Esophagus (tissue), 2 donors: ENCODE results near the gene CNNM1. TPM values are rescaled to one million over a fixed set of nuclear protein-coding genes. Genes with fewer than 3 reads are reported as not detected.

Source experiments
- H3K27ac ChIP-seq, 2 donors: one replicate each; pipeline ENCODE4 v1.5.1; 2013; ENCODE audit warnings: low read depth in 2 of 2, mild to moderate bottlenecking in 2 of 2, inconsistent platforms in 1 of 2, low read length in 1 of 2, moderate library complexity in 1 of 2
- H3K27me3 ChIP-seq, 2 donors: one replicate each; pipeline ENCODE4 v1.6.1; 2013; ENCODE audit warnings: low read length in 2 of 2, control low read depth in 1 of 2, mild to moderate bottlenecking in 1 of 2; ENCODE audit not compliant: insufficient read depth in 2 of 2, control insufficient read depth in 1 of 2
- H3K36me3 ChIP-seq, 2 donors: one replicate each; pipeline ENCODE4 v1.6.1; 2013; ENCODE audit warnings: low read length in 1 of 2; ENCODE audit not compliant: control insufficient read depth in 2 of 2, insufficient read depth in 2 of 2
- H3K4me1 ChIP-seq, 2 donors: one replicate each; pipeline ENCODE4 v1.6.1; 2013; ENCODE audit warnings: low read length in 1 of 2; ENCODE audit not compliant: control insufficient read depth in 2 of 2, insufficient read depth in 2 of 2
- H3K4me3 ChIP-seq, 2 donors: one replicate each; pipeline ENCODE4 v1.5.1; 2013; ENCODE audit warnings: low read length in 2 of 2, mild to moderate bottlenecking in 2 of 2, low read depth in 1 of 2, moderate library complexity in 1 of 2
- H3K9me3 ChIP-seq, 2 donors: one replicate each; pipeline ENCODE4 v1.6.1; 2013; ENCODE audit warnings: mild to moderate bottlenecking in 2 of 2, low read depth in 1 of 2, low read length in 1 of 2, moderate library complexity in 1 of 2; ENCODE audit not compliant: control insufficient read depth in 2 of 2, insufficient read depth in 1 of 2
- WGBS, 2 donors: extraction: QIAGEN DNeasy Blood & Tissue Kit; methylation state at CpG; one replicate each; pipeline ENCODE4 v1.1.7; 2013; 5-methylcytosine and 5-hydroxymethylcytosine counted together
- polyA plus RNA-seq, 2 donors: library from polyadenylated mRNA; stranded (reverse); fragments of 200-250 nt; gene quantifications; one replicate each; pipeline ENCODE4 v1.2.3, GENCODE V29; 2013
- donor health status: healthy with polysubstance abuse.
- donor health status: Bipolar disorder and iron deficiency.

The CNNM1 gene
- polyA plus RNA-seq = under 1 TPM; 0.61 to 0.81 TPM

- WGBS, 2 donors = 1 to 2% methylated on average over 24 of the region's 24 CpGs
- peaks cover 6 to 17% of the 10 kb centered on the region in 2 donors for H3K4me1 ChIP-seq
Measured at GRCh38 chr10:99329304-99329553, at the start of gene CNNM1. Gene CNNM1 (plus strand): TSS chr10:99329356. CDS start chr10:99329388, 32 bp downstream.

GRCh38 chr10:99279626-99280111, 49.5 kb upstream of the CNNM1 start:
- Histone ChIP-seq H3K27me3 (no peaks in the 10 kb centered on the region), H3K36me3 (no peaks in the 10 kb centered on the region), H3K27ac (no peak overlapping the region), H3K4me1 (no peaks in the 10 kb centered on the region), H3K4me3 (no peak overlapping the region), H3K9me3 (no peaks in the 10 kb centered on the region)
- 18 to 22% methylated on average over 1 of the region's 1 CpG for WGBS, 2 donors

More at GRCh38 chr10:99329304-99329553, at the start of gene CNNM1:
- no peak within 1 kb of the TSS for H3K27ac ChIP-seq
- no peaks in the 10 kb centered on the region for H3K36me3 ChIP-seq
- no peaks in the 10 kb centered on the region for H3K27me3 ChIP-seq
- H3K9me3 ChIP-seq = no peaks in the 10 kb centered on the region
- H3K4me3 ChIP-seq = peak within 1 kb of the TSS; percentile 52 to 53

GRCh38 chr10:99280472-99280871, 48.7 kb upstream of the CNNM1 start:
- Histone ChIP-seq H3K36me3 (no peaks in the 10 kb centered on the region), H3K4me1 (no peaks in the 10 kb centered on the region), H3K9me3 (no peaks in the 10 kb centered on the region), H3K4me3 (no peak overlapping the region), H3K27me3 (no peaks in the 10 kb centered on the region), H3K27ac (no peak overlapping the region)
- WGBS, 2 donors = 54 to 62% methylated on average over 2 of the region's 2 CpGs

GRCh38 chr10:99285881-99286280, 43.3 kb upstream of the CNNM1 start:
- Histone ChIP-seq H3K4me3 (no peak overlapping the region), H3K9me3 (no peaks in the 10 kb centered on the region), H3K27me3 (no peaks in the 10 kb centered on the region), H3K27ac (no peak overlapping the region), H3K4me1 (no peaks in the 10 kb centered on the region), H3K36me3 (no peaks in the 10 kb centered on the region)
- WGBS, 2 donors = 18 to 22% methylated on average over 3 of the region's 3 CpGs

- no peak overlapping the region for H3K4me3 ChIP-seq
- H3K4me1 ChIP-seq = no peaks in the 10 kb centered on the region
- no peaks in the 10 kb centered on the region for H3K36me3 ChIP-seq
- no peaks in the 10 kb centered on the region for H3K9me3 ChIP-seq
- H3K27ac ChIP-seq = no peak overlapping the region
- WGBS, 2 donors = 81 to 92% methylated on average over 1 of the region's 1 CpG
- H3K27me3 ChIP-seq = no peaks in the 10 kb centered on the region
Measured at GRCh38 chr10:99290306-99290705, 38.9 kb upstream of the CNNM1 start.

- no peak overlapping the region for H3K27ac ChIP-seq
- 33 to 47% methylated on average over 1 of the region's 1 CpG for WGBS, 2 donors
- no peaks in the 10 kb centered on the region for H3K9me3 ChIP-seq
Measured at GRCh38 chr10:99292159-99292558, 37.0 kb upstream of the CNNM1 start.

GRCh38 chr10:99296605-99297004, 32.6 kb upstream of the CNNM1 start:
- Histone ChIP-seq H3K9me3 (no peaks in the 10 kb centered on the region), H3K4me3 (no peak overlapping the region), H3K27me3 (no peaks in the 10 kb centered on the region), H3K4me1 (no peaks in the 10 kb centered on the region), H3K27ac (no peak overlapping the region), H3K36me3 (no peaks in the 10 kb centered on the region)
- 62 to 64% methylated on average over 5 of the region's 5 CpGs for WGBS, 2 donors

More at GRCh38 chr10:99292159-99292558, 37.0 kb upstream of the CNNM1 start:
- Histone ChIP-seq H3K4me1 (no peaks in the 10 kb centered on the region), H3K36me3 (no peaks in the 10 kb centered on the region), H3K4me3 (no peak overlapping the region), H3K27me3 (no peaks in the 10 kb centered on the region)

GRCh38 chr10:99297033-99297432, 32.1 kb upstream of the CNNM1 start:
- Histone ChIP-seq H3K9me3 (no peaks in the 10 kb centered on the region), H3K4me3 (no peak overlapping the region), H3K36me3 (no peaks in the 10 kb centered on the region), H3K27ac (no peak overlapping the region), H3K27me3 (no peaks in the 10 kb centered on the region), H3K4me1 (no peaks in the 10 kb centered on the region)
- WGBS, 2 donors = 87 to 89% methylated on average over 7 of the region's 7 CpGs

- Histone ChIP-seq H3K4me1 (no peaks in the 10 kb centered on the region), H3K4me3 (no peak overlapping the region), H3K9me3 (no peaks in the 10 kb centered on the region), H3K27ac (no peak overlapping the region), H3K27me3 (no peaks in the 10 kb centered on the region), H3K36me3 (no peaks in the 10 kb centered on the region)
- WGBS, 2 donors = 23 to 30% methylated on average over 5 of the region's 5 CpGs
Measured at GRCh38 chr10:99303899-99304861, 25.0 kb upstream of the CNNM1 start.

GRCh38 chr10:99304862-99305229, 24.3 kb upstream of the CNNM1 start:
- no peaks in the 10 kb centered on the region for H3K27me3 ChIP-seq
- H3K4me1 ChIP-seq = no peaks in the 10 kb centered on the region
- H3K27ac ChIP-seq = no peak overlapping the region
- H3K9me3 ChIP-seq = no peaks in the 10 kb centered on the region
- H3K4me3 ChIP-seq = no peak overlapping the region
- no peaks in the 10 kb centered on the region for H3K36me3 ChIP-seq
